Esophagus muscularis mucosa (tissue), 4 donors: ENCODE measurements around the gene SH3GL2.

Experiments
- EP300 ChIP-seq: sonication (generic); formaldehyde crosslinking; IDR thresholded peaks from one replicate; pipeline ENCODE4 v1.6.1; 2017; ENCODE audit warnings: antibody characterized with exemption
- POLR2A ChIP-seq: fragments of 450-650 bp; IDR thresholded peaks from one replicate; pipeline ENCODE4 v1.6.1; 2017; ENCODE audit warnings: antibody characterized with exemption, moderate library complexity, mild to moderate bottlenecking, low read depth
- POLR2AphosphoS5 ChIP-seq, 2 donors: sonication (generic); formaldehyde crosslinking; IDR thresholded peaks; one replicate each; pipeline ENCODE4 v1.6.1; 2017; ENCODE audit warnings: antibody characterized with exemption in 2 of 2
- TF ChIP-seq, protein P1 (sequence below), 3 experiments: fragments of 200-600 bp in 2 of 3; fragments of 450-650 bp in 1 of 3; sonication (generic) in 2 of 3; IDR thresholded peaks; one replicate each; pipeline ENCODE4 v1.5.1; 2017 to 2019; ENCODE audit warnings: antibody characterized with exemption in 3 of 3, mild to moderate bottlenecking in 2 of 3, moderate library complexity in 1 of 3

DNA sequence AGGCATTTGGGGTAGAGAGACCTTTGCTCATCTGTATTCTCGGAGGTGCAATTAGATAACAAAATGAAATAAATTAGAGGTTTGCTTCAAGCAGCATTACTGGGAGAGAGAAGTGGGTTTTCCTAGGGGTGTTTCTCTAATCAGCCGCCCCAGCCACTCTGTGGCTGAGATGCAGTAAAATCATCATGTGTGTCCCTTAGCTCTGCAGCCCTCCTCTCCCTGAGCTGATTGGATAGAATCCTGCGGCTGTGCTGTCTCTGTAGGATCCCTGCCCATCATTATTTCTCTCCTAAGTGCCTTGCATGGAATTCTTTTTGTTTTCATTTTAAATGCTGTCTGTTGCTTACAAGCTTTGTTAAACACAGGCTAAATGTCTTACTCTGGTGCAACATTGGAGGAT lies 171.4 kb downstream of the SH3GL2 start:
- TF ChIP-seq, protein P1, sequence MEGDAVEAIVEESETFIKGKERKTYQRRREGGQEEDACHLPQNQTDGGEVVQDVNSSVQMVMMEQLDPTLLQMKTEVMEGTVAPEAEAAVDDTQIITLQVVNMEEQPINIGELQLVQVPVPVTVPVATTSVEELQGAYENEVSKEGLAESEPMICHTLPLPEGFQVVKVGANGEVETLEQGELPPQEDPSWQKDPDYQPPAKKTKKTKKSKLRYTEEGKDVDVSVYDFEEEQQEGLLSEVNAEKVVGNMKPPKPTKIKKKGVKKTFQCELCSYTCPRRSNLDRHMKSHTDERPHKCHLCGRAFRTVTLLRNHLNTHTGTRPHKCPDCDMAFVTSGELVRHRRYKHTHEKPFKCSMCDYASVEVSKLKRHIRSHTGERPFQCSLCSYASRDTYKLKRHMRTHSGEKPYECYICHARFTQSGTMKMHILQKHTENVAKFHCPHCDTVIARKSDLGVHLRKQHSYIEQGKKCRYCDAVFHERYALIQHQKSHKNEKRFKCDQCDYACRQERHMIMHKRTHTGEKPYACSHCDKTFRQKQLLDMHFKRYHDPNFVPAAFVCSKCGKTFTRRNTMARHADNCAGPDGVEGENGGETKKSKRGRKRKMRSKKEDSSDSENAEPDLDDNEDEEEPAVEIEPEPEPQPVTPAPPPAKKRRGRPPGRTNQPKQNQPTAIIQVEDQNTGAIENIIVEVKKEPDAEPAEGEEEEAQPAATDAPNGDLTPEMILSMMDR (IDR thresholded peaks at IDR 0.05) = no peak
- TF ChIP-seq POLR2A (no peak), POLR2AphosphoS5 (IDR thresholded peaks at IDR 0.05) (no peak), EP300 (no peak)
